Activated CD4-positive, alpha-beta T cell treated with anti-CD3 and anti-CD28 coated beads, Interleukin-2, amount 50 U/mL, for 1 hour (primary cell): Measurements from ENCODE around the gene RRBP1.

Experiments used
- DNase-seq: peaks from one replicate; pipeline ENCODE4 v3.0.0-alpha.2; 2020

Gene RRBP1

GRCh38 chr20:17620371-17621228, 61.4 kb downstream of the RRBP1 start:
- DNase-seq: no peak

- DNase-seq: no peak
Measured at GRCh38 chr20:17619351-17620093, 62.5 kb downstream of the RRBP1 start.

- DNase-seq: no peak
Measured at GRCh38 chr20:17618673-17619013, 63.4 kb downstream of the RRBP1 start.

GRCh38 chr20:17617868-17618672, 64.0 kb downstream of the RRBP1 start:
- no peak for DNase-seq

GRCh38 chr20:17617212-17617867, 64.7 kb downstream of the RRBP1 start:
- DNase-seq: peak; percentile 52

- no peak for DNase-seq
Measured at GRCh38 chr20:17616480-17617211, 65.4 kb downstream of the RRBP1 start.

GRCh38 chr20:17615645-17616479, 66.2 kb downstream of the RRBP1 start:
- no peak for DNase-seq

- DNase-seq: no peak
Measured at GRCh38 chr20:17614812-17615644, 67.0 kb downstream of the RRBP1 start.

- DNase-seq: no peak
Measured at GRCh38 chr20:17614176-17614811, 67.7 kb downstream of the RRBP1 start.

GRCh38 chr20:17613328-17614175, 68.5 kb downstream of the RRBP1 start:
- DNase-seq: no peak

GRCh38 chr20:17612992-17613327, 69.1 kb downstream of the RRBP1 start:
- DNase-seq: no peak

GRCh38 chr20:17612287-17612991, 69.6 kb downstream of the RRBP1 start:
- DNase-seq: peak; percentile 21

GRCh38 chr20:17611540-17612286, 70.3 kb downstream of the RRBP1 start:
- DNase-seq: no peak

GRCh38 chr20:17611290-17611539, 70.8 kb downstream of the RRBP1 start:
- no peak for DNase-seq

GRCh38 chr20:17610566-17611289, 71.3 kb downstream of the RRBP1 start:
- peak; percentile 55 for DNase-seq

- DNase-seq: no peak
Measured at GRCh38 chr20:17609811-17610377, 72.1 kb downstream of the RRBP1 start.
